ENCODE data around the gene RIOK2. TPM values are rescaled to one million over a fixed set of nuclear protein-coding genes. Genes with fewer than 3 reads are reported as not detected.

The RIOK2 gene
- total and polyA plus RNA-seq, 10 of the 15 experiments (the other 5 are each of a cell fraction or from before 2014, with no cell fraction given): 23.0 to 69.1 (median 33.3) TPM

GRCh38 chr5:97162045-97162444, 21.0 kb downstream of the RIOK2 start (continued):
- TF ChIP-seq RAD21 (IDR thresholded peaks at IDR 0.05; ENCODE audit: insufficient read depth, low read depth, low read length) (peak; percentile 85), POLR2A (IDR thresholded peaks at IDR 0.05; ENCODE audit: low read depth, low read length) (no peak), CUX1 (IDR thresholded peaks at IDR 0.05; ENCODE audit: insufficient replicate concordance, low read depth, low read length) (no peak), NR2C1 (IDR thresholded peaks at IDR 0.05) (no peak), ETV6 (conservative IDR thresholded peaks at IDR 0.05 in 1 of 2, IDR thresholded peaks at IDR 0.05 in 1 of 2; ENCODE audit: borderline replicate concordance in 1 of 2, low read depth in 1 of 2) (no peak), ZNF207 (IDR thresholded peaks at IDR 0.05; ENCODE audit: borderline replicate concordance) (0 out of 2 replicates have a peak, but pooled peaks have one; percentile 54), SMC3 (IDR thresholded peaks at IDR 0.05; ENCODE audit: borderline replicate concordance, low read length) (peak; percentile 76), POU2F2 (IDR thresholded peaks at IDR 0.05; ENCODE audit: borderline replicate concordance, low read depth, low read length) (no peak)
- TF ChIP-seq, protein P1, sequence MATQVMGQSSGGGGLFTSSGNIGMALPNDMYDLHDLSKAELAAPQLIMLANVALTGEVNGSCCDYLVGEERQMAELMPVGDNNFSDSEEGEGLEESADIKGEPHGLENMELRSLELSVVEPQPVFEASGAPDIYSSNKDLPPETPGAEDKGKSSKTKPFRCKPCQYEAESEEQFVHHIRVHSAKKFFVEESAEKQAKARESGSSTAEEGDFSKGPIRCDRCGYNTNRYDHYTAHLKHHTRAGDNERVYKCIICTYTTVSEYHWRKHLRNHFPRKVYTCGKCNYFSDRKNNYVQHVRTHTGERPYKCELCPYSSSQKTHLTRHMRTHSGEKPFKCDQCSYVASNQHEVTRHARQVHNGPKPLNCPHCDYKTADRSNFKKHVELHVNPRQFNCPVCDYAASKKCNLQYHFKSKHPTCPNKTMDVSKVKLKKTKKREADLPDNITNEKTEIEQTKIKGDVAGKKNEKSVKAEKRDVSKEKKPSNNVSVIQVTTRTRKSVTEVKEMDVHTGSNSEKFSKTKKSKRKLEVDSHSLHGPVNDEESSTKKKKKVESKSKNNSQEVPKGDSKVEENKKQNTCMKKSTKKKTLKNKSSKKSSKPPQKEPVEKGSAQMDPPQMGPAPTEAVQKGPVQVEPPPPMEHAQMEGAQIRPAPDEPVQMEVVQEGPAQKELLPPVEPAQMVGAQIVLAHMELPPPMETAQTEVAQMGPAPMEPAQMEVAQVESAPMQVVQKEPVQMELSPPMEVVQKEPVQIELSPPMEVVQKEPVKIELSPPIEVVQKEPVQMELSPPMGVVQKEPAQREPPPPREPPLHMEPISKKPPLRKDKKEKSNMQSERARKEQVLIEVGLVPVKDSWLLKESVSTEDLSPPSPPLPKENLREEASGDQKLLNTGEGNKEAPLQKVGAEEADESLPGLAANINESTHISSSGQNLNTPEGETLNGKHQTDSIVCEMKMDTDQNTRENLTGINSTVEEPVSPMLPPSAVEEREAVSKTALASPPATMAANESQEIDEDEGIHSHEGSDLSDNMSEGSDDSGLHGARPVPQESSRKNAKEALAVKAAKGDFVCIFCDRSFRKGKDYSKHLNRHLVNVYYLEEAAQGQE (IDR thresholded peaks at IDR 0.05; ENCODE audit: low read depth, low read length): no peak
- TF ChIP-seq, protein P2, sequence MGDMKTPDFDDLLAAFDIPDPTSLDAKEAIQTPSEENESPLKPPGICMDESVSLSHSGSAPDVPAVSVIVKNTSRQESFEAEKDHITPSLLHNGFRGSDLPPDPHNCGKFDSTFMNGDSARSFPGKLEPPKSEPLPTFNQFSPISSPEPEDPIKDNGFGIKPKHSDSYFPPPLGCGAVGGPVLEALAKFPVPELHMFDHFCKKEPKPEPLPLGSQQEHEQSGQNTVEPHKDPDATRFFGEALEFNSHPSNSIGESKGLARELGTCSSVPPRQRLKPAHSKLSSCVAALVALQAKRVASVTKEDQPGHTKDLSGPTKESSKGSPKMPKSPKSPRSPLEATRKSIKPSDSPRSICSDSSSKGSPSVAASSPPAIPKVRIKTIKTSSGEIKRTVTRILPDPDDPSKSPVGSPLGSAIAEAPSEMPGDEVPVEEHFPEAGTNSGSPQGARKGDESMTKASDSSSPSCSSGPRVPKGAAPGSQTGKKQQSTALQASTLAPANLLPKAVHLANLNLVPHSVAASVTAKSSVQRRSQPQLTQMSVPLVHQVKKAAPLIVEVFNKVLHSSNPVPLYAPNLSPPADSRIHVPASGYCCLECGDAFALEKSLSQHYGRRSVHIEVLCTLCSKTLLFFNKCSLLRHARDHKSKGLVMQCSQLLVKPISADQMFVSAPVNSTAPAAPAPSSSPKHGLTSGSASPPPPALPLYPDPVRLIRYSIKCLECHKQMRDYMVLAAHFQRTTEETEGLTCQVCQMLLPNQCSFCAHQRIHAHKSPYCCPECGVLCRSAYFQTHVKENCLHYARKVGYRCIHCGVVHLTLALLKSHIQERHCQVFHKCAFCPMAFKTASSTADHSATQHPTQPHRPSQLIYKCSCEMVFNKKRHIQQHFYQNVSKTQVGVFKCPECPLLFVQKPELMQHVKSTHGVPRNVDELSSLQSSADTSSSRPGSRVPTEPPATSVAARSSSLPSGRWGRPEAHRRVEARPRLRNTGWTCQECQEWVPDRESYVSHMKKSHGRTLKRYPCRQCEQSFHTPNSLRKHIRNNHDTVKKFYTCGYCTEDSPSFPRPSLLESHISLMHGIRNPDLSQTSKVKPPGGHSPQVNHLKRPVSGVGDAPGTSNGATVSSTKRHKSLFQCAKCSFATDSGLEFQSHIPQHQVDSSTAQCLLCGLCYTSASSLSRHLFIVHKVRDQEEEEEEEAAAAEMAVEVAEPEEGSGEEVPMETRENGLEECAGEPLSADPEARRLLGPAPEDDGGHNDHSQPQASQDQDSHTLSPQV (IDR thresholded peaks at IDR 0.05): no peak

Data from GM12878 (cell line).